SK-N-SH (cell line): ENCODE data around the gene LHX6. TPM values are rescaled to one million over a fixed set of nuclear protein-coding genes. Genes with fewer than 3 reads are reported as not detected.

ENCODE experiments used
- CTCF ChIA-PET: fragments of 300-600, 350-600 bp; formaldehyde crosslinking; extraction: SDS; loops from one replicate; lab custom pipeline; 2021; lab: Yijun Ruan, JAX
- POLR2A ChIA-PET: fragments of 350-600 bp; sonication (Branson Sonifier 250); formaldehyde crosslinking; extraction: SDS; loops from one replicate; lab custom pipeline; 2020; ENCODE audit warnings: antibody characterized with exemption, inconsistent platforms; lab: Yijun Ruan, JAX
- DNase-seq: peaks from one replicate; pipeline ENCODE4 v3.0.0; 2012
- H2AFZ ChIP-seq: fragments of 200-600 bp; sonication (generic); 2 replicates; pipeline ENCODE4 v1.8.1; 2016; ENCODE audit warnings: antibody characterized with exemption, mild to moderate bottlenecking, low read depth
- H3F3A ChIP-seq: fragments of 200-600 bp; sonication (generic); replicated peaks from 2 replicates; pipeline ENCODE3; 2016; ENCODE audit warnings: antibody characterized with exemption, mild to moderate bottlenecking; ENCODE audit not compliant: insufficient read depth
- H3K27ac ChIP-seq, 2 experiments: fragments of 200-500 bp in 1 of 2; fragments of 200-600 bp in 1 of 2; sonication (Bioruptor generic) in 1 of 2; sonication (generic), shearing (Covaris generic) in 1 of 2; 2 replicates each; pipeline versions ENCODE4 v1.5.1 to v1.6.1; 2014 to 2016; ENCODE audit warnings: low read depth in 2 of 2, inconsistent platforms in 1 of 2, low read length in 1 of 2, mild to moderate bottlenecking in 1 of 2, mixed read lengths in 1 of 2
- H3K27me3 ChIP-seq: fragments of 200-600 bp; sonication (generic), shearing (Covaris generic); 2 replicates; pipeline ENCODE4 v1.6.1; 2016; ENCODE audit warnings: mixed run types; ENCODE audit not compliant: insufficient read depth
- H3K36me3 ChIP-seq, 2 experiments: fragments of 200-500 bp in 1 of 2; fragments of 200-600 bp in 1 of 2; sonication (Bioruptor generic) in 1 of 2; sonication (generic) in 1 of 2; replicated peaks in 1 of 2; 2 replicates each; pipeline versions ENCODE3 to v1.5.1; 2014 to 2016; ENCODE audit warnings: low read length in 1 of 2, mild to moderate bottlenecking in 1 of 2; ENCODE audit not compliant: insufficient read depth in 2 of 2, control insufficient read depth in 1 of 2
- H3K4me1 ChIP-seq, 2 experiments: fragments of 200-500 bp in 1 of 2; fragments of 200-600 bp in 1 of 2; sonication (Bioruptor generic) in 1 of 2; sonication (generic), shearing (Covaris generic) in 1 of 2; 2 replicates each; pipeline versions ENCODE4 v1.5.1 to v1.6.1; 2014 to 2016; ENCODE audit warnings: low read depth in 1 of 2, low read length in 1 of 2, mixed run types in 1 of 2; ENCODE audit not compliant: insufficient read depth in 2 of 2, control insufficient read depth in 1 of 2
- H3K4me2 ChIP-seq: fragments of 200-600 bp; sonication (generic), shearing (Covaris generic); 2 replicates; pipeline ENCODE4 v1.6.1; 2017; ENCODE audit warnings: mixed run types
- H3K4me3 ChIP-seq, 2 experiments: fragments of 200-500 bp in 1 of 2; fragments of 200-600 bp in 1 of 2; sonication (Bioruptor generic) in 1 of 2; sonication (generic), shearing (Covaris generic) in 1 of 2; 2 replicates each; pipeline versions ENCODE4 v1.5.1 to v1.8.1; 2014 to 2016; ENCODE audit warnings: low read depth in 2 of 2, inconsistent platforms in 1 of 2, low read length in 1 of 2, mild to moderate bottlenecking in 1 of 2, mixed read lengths in 1 of 2, moderate library complexity in 1 of 2
- H3K79me2 ChIP-seq: fragments of 200-600 bp; sonication (generic); 2 replicates; pipeline ENCODE4 v1.8.1; 2017; ENCODE audit warnings: mild to moderate bottlenecking; ENCODE audit not compliant: insufficient read depth
- H3K9ac ChIP-seq: fragments of 200-600 bp; sonication (generic); 2 replicates; pipeline ENCODE4 v1.6.1; 2017; ENCODE audit warnings: mixed run types
- H3K9me2 ChIP-seq: fragments of 200-600 bp; sonication (generic); 2 replicates; pipeline ENCODE4 v1.6.1; 2017; ENCODE audit warnings: mixed run types
- H3K9me3 ChIP-seq: fragments of 200-600 bp; sonication (generic); 2 replicates; pipeline ENCODE4 v1.6.1; 2017; ENCODE audit warnings: mixed run types, mild to moderate bottlenecking, moderate library complexity
- H4K20me1 ChIP-seq: fragments of 200-600 bp; sonication (generic); 2 replicates; pipeline ENCODE4 v1.6.1; 2017; ENCODE audit warnings: mild to moderate bottlenecking, mixed run types; ENCODE audit not compliant: insufficient read depth
- ELF1 ChIP-seq: IDR thresholded peaks from 2 replicates; pipeline ENCODE4 v1.4.0; 2012
- EP300 ChIP-seq, 2 experiments: IDR thresholded peaks; 2 replicates each; pipeline versions ENCODE4 v1.4.0 to v1.6.1; 2012; ENCODE audit warnings: borderline replicate concordance in 1 of 2, low read depth in 1 of 2, low read length in 1 of 2
- EZH2phosphoT487 ChIP-seq: fragments of 200-600 bp; sonication (generic); IDR thresholded peaks from 2 replicates; pipeline ENCODE4 v1.6.1; 2017; ENCODE audit warnings: low read depth, mixed run types, mild to moderate bottlenecking, antibody characterized with exemption, moderate library complexity, borderline replicate concordance
- FOSL2 ChIP-seq: IDR thresholded peaks from 2 replicates; pipeline ENCODE4 v1.4.0; 2012; ENCODE audit warnings: low read depth, mild to moderate bottlenecking, moderate library complexity, borderline replicate concordance
- GABPA ChIP-seq: IDR thresholded peaks from 2 replicates; pipeline ENCODE4 v1.4.0; 2012; ENCODE audit warnings: low read depth, mild to moderate bottlenecking
- JUND ChIP-seq: IDR thresholded peaks from 2 replicates; pipeline ENCODE4 v1.4.0; 2012
- MEF2A ChIP-seq: IDR thresholded peaks from 2 replicates; pipeline ENCODE4 v1.4.0; 2012; ENCODE audit warnings: low read depth, borderline replicate concordance
- MXI1 ChIP-seq: IDR thresholded peaks from 2 replicates; pipeline ENCODE4 v1.6.1; 2012; ENCODE audit warnings: mild to moderate bottlenecking, low read depth, low read length, improper control_type of control experiment
- NRF1 ChIP-seq: IDR thresholded peaks from 2 replicates; pipeline ENCODE4 v1.6.1; 2012; ENCODE audit warnings: low read depth, mild to moderate bottlenecking, low read length
- POLR2AphosphoS5 ChIP-seq: IDR thresholded peaks from 2 replicates; pipeline ENCODE4 v1.6.1; 2012; ENCODE audit warnings: low read depth, low read length
- RAD21 ChIP-seq: IDR thresholded peaks from 2 replicates; pipeline ENCODE4 v1.6.1; 2012; ENCODE audit warnings: mild to moderate bottlenecking, low read length
- RCOR1 ChIP-seq: fragments of 150-350 bp; IDR thresholded peaks from 2 replicates; pipeline ENCODE4 v1.6.1; 2017; ENCODE audit warnings: antibody characterized with exemption, low read length
- RFX5 ChIP-seq: IDR thresholded peaks from 2 replicates; pipeline ENCODE4 v1.6.1; 2012; ENCODE audit warnings: mild to moderate bottlenecking, improper control_type of control experiment, low read length
- SMC3 ChIP-seq: IDR thresholded peaks from 2 replicates; pipeline ENCODE4 v1.6.1; 2012; ENCODE audit warnings: low read depth, low read length, improper control_type of control experiment
- TEAD4 ChIP-seq: IDR thresholded peaks from 2 replicates; pipeline ENCODE4 v1.4.0; 2012; ENCODE audit warnings: mild to moderate bottlenecking, borderline replicate concordance; ENCODE audit not compliant: insufficient read depth
- WGBS: methylation state at CpG from one replicate; pipeline ENCODE4 v1.1.6; 2017; ENCODE audit warnings: low lambda C conversion rate; 5-methylcytosine and 5-hydroxymethylcytosine counted together
- polyA plus RNA-seq, 3 experiments: library from polyadenylated mRNA; depleted of rRNA; stranded (reverse); fragments of >200 nt; gene quantifications; 2 replicates each; pipeline ENCODE4 v1.2.3, GENCODE V29; 2012
- TF ChIP-seq, protein P1 (sequence below): fragments of 150-350 bp; IDR thresholded peaks from 2 replicates; pipeline ENCODE4 v1.6.1; 2016; ENCODE audit warnings: mild to moderate bottlenecking, low read depth, low read length
- TF ChIP-seq, protein P2 (sequence below): IDR thresholded peaks from 2 replicates; pipeline ENCODE4 v1.4.0; 2012; ENCODE audit warnings: low read depth, borderline replicate concordance
- TF ChIP-seq, protein P3 (sequence below): IDR thresholded peaks from 2 replicates; pipeline ENCODE4 v1.6.1; 2012; ENCODE audit warnings: mild to moderate bottlenecking, low read depth, low read length, moderate library complexity
- TF ChIP-seq, protein P4 (sequence below): IDR thresholded peaks from 2 replicates; pipeline ENCODE4 v1.4.0; 2012; ENCODE audit warnings: low read depth, borderline replicate concordance

LHX6 gene
- polyA plus RNA-seq, 1 of the 3 experiments (the other 2 are of a cell fraction) = 0.02 TPM

DNA sequence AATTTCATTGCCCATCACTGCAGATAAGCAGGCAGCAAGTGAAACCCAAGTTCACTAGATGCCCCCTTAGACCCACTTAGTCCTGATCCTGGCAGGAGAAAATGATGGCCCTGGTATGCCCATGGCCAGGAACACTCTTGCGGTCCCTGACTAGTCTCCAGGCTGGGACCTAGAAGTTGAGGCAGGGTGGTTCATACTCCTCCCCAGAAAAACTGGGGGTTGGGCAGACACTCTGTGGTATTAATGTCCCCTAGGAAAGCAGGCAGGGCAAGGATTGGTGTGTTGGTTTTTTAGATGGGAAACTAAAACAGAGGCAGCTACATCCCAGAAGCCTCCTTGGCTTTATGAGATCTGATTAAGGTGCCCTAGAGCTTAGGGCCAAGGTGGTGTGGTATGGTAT, 13.1 kb downstream of the LHX6 start:
- H4K20me1 ChIP-seq = no peaks in the 10 kb centered on the region
- H3K9ac ChIP-seq = no peak overlapping the region
- no peak overlapping the region for H3K27ac ChIP-seq
- no peaks in the 10 kb centered on the region for H3K79me2 ChIP-seq
- H3K4me2 ChIP-seq = no peak overlapping the region
- H3K4me3 ChIP-seq = no peak overlapping the region
- WGBS = no CpG with 5 or more reads among the region's 1 CpG
- no peaks in the 10 kb centered on the region for H3K9me2 ChIP-seq
- CTCF ChIA-PET = interaction anchor here (1.0 to 1.6 kb wide), 3 partner anchors 76 to 92 kb away, joined by 3 to 4 read pairs (median 3); no protein-coding TSS in a partner anchor
- no peak for TF ChIP-seq EZH2phosphoT487
- TF ChIP-seq MEF2A = no peak
- TF ChIP-seq GABPA = no peak
- no peak for TF ChIP-seq TEAD4
- no peak for TF ChIP-seq ELF1
- TF ChIP-seq POLR2AphosphoS5 = no peak
- TF ChIP-seq, protein P1, sequence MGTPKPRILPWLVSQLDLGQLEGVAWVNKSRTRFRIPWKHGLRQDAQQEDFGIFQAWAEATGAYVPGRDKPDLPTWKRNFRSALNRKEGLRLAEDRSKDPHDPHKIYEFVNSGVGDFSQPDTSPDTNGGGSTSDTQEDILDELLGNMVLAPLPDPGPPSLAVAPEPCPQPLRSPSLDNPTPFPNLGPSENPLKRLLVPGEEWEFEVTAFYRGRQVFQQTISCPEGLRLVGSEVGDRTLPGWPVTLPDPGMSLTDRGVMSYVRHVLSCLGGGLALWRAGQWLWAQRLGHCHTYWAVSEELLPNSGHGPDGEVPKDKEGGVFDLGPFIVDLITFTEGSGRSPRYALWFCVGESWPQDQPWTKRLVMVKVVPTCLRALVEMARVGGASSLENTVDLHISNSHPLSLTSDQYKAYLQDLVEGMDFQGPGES = no peak
- no peak for TF ChIP-seq FOSL2
- TF ChIP-seq NRF1 = no peak
- no peak for TF ChIP-seq RFX5
- TF ChIP-seq, protein P2, sequence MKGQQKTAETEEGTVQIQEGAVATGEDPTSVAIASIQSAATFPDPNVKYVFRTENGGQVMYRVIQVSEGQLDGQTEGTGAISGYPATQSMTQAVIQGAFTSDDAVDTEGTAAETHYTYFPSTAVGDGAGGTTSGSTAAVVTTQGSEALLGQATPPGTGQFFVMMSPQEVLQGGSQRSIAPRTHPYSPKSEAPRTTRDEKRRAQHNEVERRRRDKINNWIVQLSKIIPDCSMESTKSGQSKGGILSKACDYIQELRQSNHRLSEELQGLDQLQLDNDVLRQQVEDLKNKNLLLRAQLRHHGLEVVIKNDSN = no peak
- no peak for TF ChIP-seq RAD21
- no peak for DNase-seq
- peaks cover 94% of the 10 kb centered on the region for H3K27me3 ChIP-seq
- H3K36me3 ChIP-seq = no peaks in the 10 kb centered on the region
- peaks cover 0 to 18% of the 10 kb centered on the region in 2 experiments; a peak in 2 of 4 replicates for H3K4me1 ChIP-seq
- POLR2A ChIA-PET = no interaction called here
- H3F3A ChIP-seq = peaks cover 7% of the 10 kb centered on the region
- no peaks in the 10 kb centered on the region for H3K9me3 ChIP-seq
- no peak overlapping the region for H2AFZ ChIP-seq

DNA sequence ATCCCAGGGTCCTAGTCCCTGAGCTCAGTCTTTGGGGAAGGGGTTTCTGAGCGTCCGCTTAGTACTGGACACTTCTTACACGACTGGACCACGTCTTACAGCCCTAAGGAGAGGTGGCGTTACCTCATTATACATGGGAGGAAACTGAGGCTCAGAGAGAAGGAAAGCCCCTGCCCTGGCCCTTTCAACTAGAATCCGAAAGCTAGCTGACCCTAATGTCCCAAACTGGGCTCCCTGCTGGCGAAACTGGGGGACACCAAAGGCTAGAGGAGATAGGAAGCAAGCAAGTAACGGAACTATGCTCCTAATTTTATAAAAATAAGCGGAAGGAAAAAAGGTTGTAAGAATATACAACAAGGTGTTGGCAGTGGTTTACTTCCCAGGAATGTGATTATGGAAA, 14.2 kb downstream of the LHX6 start:
- Histone ChIP-seq H4K20me1 (no peaks in the 10 kb centered on the region), H3K9me2 (no peaks in the 10 kb centered on the region), H3K79me2 (no peaks in the 10 kb centered on the region), H3K4me1 (peaks cover 0 to 12% of the 10 kb centered on the region in 2 experiments; a peak in 2 of 4 replicates), H3K27me3 (peaks cover 93% of the 10 kb centered on the region), H3K36me3 (no peaks in the 10 kb centered on the region), H3K9me3 (no peaks in the 10 kb centered on the region), H2AFZ (no peak overlapping the region), H3K27ac (no peak overlapping the region), H3F3A (peaks cover 7% of the 10 kb centered on the region), H3K9ac (no peak overlapping the region), H3K4me3 (peak overlapping the region in 1 of 2 experiments; percentile 35; a peak in 2 of 4 replicates), H3K4me2 (peak overlapping the region; percentile 76)
- DNase-seq = no peak
- WGBS = 31% methylated on average over 7 of the region's 9 CpGs
- ChIA-PET POLR2A (interaction anchor here (1.2 kb wide), 1 partner anchor 16 kb away, joined by 3 read pairs; no protein-coding TSS in a partner anchor), CTCF (interaction anchor here (0.8 to 1.3 kb wide), 2 partner anchors 93 to 140 kb away, joined by 3 read pairs; no protein-coding TSS in a partner anchor)
- TF ChIP-seq MXI1 (no peak), POLR2AphosphoS5 (no peak), JUND (no peak), EP300 (IDR thresholded peaks at IDR 0.05; ENCODE audit: borderline replicate concordance in 1 of 2, low read depth in 1 of 2, low read length in 1 of 2) (no peak), RFX5 (no peak), RCOR1 (no peak), SMC3 (no peak)
- TF ChIP-seq, protein P3, sequence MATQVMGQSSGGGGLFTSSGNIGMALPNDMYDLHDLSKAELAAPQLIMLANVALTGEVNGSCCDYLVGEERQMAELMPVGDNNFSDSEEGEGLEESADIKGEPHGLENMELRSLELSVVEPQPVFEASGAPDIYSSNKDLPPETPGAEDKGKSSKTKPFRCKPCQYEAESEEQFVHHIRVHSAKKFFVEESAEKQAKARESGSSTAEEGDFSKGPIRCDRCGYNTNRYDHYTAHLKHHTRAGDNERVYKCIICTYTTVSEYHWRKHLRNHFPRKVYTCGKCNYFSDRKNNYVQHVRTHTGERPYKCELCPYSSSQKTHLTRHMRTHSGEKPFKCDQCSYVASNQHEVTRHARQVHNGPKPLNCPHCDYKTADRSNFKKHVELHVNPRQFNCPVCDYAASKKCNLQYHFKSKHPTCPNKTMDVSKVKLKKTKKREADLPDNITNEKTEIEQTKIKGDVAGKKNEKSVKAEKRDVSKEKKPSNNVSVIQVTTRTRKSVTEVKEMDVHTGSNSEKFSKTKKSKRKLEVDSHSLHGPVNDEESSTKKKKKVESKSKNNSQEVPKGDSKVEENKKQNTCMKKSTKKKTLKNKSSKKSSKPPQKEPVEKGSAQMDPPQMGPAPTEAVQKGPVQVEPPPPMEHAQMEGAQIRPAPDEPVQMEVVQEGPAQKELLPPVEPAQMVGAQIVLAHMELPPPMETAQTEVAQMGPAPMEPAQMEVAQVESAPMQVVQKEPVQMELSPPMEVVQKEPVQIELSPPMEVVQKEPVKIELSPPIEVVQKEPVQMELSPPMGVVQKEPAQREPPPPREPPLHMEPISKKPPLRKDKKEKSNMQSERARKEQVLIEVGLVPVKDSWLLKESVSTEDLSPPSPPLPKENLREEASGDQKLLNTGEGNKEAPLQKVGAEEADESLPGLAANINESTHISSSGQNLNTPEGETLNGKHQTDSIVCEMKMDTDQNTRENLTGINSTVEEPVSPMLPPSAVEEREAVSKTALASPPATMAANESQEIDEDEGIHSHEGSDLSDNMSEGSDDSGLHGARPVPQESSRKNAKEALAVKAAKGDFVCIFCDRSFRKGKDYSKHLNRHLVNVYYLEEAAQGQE = no peak
- TF ChIP-seq, protein P4, sequence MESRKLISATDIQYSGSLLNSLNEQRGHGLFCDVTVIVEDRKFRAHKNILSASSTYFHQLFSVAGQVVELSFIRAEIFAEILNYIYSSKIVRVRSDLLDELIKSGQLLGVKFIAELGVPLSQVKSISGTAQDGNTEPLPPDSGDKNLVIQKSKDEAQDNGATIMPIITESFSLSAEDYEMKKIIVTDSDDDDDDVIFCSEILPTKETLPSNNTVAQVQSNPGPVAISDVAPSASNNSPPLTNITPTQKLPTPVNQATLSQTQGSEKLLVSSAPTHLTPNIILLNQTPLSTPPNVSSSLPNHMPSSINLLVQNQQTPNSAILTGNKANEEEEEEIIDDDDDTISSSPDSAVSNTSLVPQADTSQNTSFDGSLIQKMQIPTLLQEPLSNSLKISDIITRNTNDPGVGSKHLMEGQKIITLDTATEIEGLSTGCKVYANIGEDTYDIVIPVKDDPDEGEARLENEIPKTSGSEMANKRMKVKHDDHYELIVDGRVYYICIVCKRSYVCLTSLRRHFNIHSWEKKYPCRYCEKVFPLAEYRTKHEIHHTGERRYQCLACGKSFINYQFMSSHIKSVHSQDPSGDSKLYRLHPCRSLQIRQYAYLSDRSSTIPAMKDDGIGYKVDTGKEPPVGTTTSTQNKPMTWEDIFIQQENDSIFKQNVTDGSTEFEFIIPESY = no peak
